ENCODE data around the gene PON2. TPM values are rescaled to one million over a fixed set of nuclear protein-coding genes. Genes with fewer than 3 reads are reported as not detected.

The PON2 gene
- total RNA-seq, 2 donors from 2014 or later, result 4.4 to 6.9 TPM

DNA sequence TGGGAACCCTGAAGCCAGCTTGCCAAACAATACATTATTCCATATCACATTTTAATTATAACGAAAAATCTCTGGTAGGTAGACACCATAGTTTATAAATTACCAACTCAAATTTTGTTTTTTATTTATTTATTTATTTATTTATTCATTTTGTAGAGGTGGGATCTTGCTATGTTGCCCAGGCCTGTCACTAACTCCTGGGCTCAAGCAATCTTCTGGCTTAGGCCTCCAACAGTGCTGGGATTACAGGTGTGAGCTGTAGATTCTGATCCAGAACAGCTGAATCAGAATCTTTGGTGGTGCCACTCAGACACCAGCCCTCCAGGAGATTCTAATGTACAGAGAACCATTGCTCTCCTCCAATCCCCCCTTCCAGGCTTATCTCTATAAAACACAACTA lies 1.7 kb downstream of the PON2 start:
- H3K4me1 Mint-ChIP-seq (ENCODE audit: low read depth), result peaks cover 18% of the 10 kb centered on the region
- ATAC-seq (replicated peaks in 1 of 2), result no peak
- H3K27me3 Mint-ChIP-seq (ENCODE audit: low read depth), result no peaks in the 10 kb centered on the region
- no peak for DNase-seq
- H3K4me3 Mint-ChIP-seq, result no peak overlapping the region
- H3K27ac Mint-ChIP-seq, result no peak overlapping the region
- no peaks in the 10 kb centered on the region for H3K36me3 Mint-ChIP-seq (ENCODE audit: insufficient read depth in 2 of 2)
- H3K9me3 Mint-ChIP-seq, result no peaks in the 10 kb centered on the region

DNA sequence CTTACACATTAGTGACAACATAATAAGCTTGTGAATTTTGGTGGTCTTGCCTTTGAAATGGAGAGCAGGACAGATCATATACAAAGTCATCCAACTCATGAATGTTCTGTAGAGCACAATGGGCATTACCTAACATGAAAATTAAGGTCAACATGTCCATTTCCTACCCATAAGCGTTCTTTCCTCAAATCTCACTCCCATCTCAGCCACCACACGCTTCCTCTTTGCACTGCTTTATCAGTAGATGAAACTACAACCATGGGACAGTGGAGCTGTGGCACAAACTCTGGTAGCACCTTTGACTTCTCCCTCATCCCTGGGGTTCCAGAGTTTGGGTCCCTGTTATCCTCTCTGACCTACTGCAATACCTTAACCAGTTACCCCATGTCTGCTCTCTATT lies 2.2 kb downstream of the PON2 start:
- Mint-ChIP-seq H3K4me1 (ENCODE audit: low read depth) (peaks cover 18% of the 10 kb centered on the region), H3K4me3 (no peak overlapping the region), H3K27me3 (ENCODE audit: low read depth) (no peaks in the 10 kb centered on the region), H3K36me3 (ENCODE audit: insufficient read depth in 2 of 2) (no peaks in the 10 kb centered on the region), H3K9me3 (no peaks in the 10 kb centered on the region), H3K27ac (no peak overlapping the region)
- DNase-seq (no peak), ATAC-seq (replicated peaks in 1 of 2) (no peak)

DNA sequence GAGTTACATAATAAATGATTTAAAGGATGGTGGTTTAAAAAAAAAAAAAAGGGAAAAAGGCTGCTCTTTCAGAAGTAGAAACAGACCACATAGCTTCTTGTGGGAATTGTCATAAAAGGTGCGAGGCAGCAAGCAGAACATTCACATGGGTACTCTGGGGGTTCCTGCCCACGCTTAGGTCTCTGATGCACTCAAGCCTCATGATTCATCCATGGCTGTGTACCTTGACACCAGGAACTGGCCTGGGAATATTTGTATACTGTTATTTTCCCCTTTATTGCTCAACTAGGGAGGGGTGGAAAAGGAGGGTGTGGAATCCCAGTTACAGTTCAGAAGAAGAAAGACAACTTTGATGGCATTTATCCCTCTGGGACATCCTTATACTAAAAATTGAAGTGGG lies 4.0 kb downstream of the PON2 start:
- Mint-ChIP-seq H3K27me3 (ENCODE audit: low read depth) (no peaks in the 10 kb centered on the region), H3K4me3 (no peak overlapping the region), H3K36me3 (ENCODE audit: insufficient read depth in 2 of 2) (no peaks in the 10 kb centered on the region), H3K9me3 (no peaks in the 10 kb centered on the region), H3K27ac (no peak overlapping the region), H3K4me1 (ENCODE audit: low read depth) (peaks cover 18% of the 10 kb centered on the region)
- ATAC-seq (replicated peaks in 1 of 2) (no peak), DNase-seq (no peak)

DNA sequence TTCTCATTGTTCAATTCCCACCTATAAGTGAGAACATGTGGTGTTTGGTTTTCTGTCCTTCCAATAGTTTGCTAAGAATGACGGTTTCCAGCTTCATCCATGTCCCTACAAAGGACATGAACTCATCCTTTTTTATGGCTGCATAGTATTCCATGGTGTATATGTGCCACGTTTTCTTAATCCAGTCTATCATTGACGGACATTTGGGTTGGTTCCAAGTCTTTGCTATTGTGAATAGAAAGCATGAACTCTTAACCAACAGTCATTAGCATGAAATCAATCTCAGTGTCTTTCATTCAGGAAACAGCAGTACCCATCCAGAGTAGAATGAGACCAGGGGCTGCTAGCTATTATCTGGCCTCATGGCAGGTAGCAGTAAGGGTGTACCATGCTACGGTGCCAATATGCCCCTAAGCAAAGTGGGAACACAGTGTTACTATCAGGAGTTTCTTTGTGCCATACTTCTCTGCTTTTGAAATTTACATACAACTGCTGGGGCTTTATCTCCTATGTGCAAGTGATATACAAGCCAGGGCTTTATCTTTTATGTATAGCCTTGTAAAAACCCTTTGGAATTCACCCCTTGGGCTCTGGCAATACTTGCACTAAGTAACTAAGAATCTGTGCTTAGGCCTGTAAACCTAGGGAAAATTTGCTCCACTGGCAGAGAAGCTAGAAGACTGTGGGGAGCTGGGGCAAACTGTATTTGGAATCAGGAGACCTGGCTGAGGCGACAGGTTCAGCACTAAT lies 5.4 kb downstream of the PON2 start:
- H3K36me3 Mint-ChIP-seq (ENCODE audit: insufficient read depth in 2 of 2), result no peaks in the 10 kb centered on the region

DNA sequence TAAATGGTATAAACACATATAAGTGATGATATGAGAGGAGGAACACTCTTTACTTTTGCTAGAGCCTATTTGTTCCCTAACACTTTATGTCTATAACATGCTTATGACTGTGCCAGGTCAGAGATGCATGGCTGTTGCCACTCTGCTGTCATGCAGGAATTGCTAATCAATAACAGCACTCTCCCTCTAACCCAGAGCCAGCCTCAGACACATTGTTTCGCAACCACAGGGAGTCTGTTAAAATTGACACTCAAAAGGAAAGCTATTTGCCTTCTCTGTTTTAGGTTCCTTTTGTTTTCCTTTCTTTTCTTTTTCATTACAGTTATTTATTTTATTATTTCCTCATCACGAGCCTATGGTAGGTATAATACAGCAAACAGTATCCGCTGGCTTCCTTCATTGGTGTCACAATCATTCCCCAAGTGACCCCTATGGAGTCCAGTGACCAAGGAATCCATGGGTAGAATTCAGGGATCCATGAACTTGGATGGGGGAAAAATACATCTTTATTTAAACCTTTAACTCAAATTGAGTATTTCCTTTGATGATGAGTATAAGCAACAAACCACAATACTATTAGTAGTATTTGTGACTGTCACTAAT lies 6.8 kb downstream of the PON2 start:
- no peak overlapping the region for H3K27ac Mint-ChIP-seq
- H3K4me1 Mint-ChIP-seq (ENCODE audit: low read depth), result no peaks in the 10 kb centered on the region
- no peak for DNase-seq
- H3K36me3 Mint-ChIP-seq (ENCODE audit: insufficient read depth in 2 of 2), result peaks cover 0 to 3% of the 10 kb centered on the region in 2 donors
- H3K9me3 Mint-ChIP-seq, result no peaks in the 10 kb centered on the region
- no peak overlapping the region for H3K4me3 Mint-ChIP-seq
- ATAC-seq (replicated peaks in 1 of 2), result no peak
- no peaks in the 10 kb centered on the region for H3K27me3 Mint-ChIP-seq (ENCODE audit: low read depth)

More for the DNA sequence above, 5.4 kb downstream of the PON2 start:
- DNase-seq, result no peak
- peaks cover 10% of the 10 kb centered on the region for H3K4me1 Mint-ChIP-seq (ENCODE audit: low read depth)
- no peaks in the 10 kb centered on the region for H3K27me3 Mint-ChIP-seq (ENCODE audit: low read depth)
- no peaks in the 10 kb centered on the region for H3K9me3 Mint-ChIP-seq
- H3K27ac Mint-ChIP-seq, result no peak overlapping the region
- H3K4me3 Mint-ChIP-seq, result no peak overlapping the region
- ATAC-seq (replicated peaks in 1 of 2), result no peak

DNA sequence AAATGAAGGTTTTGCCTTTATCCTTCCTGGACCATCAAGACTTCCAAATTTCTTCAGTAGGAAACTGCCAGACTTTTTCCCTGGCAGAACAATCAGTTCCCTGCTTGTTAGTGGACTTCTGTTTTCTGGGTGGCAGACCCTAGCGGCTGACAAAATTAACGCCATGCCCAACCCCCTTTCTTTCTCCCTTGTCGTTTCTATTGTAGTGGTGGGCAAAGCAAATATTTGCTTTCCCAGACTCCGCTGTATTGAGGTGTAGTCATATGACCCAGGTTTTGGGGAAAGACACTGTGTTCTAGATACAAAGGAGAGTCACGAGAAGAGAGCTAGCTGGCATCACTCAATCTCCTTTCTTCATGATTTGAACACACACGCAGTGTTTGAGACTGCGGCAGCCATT lies 7.7 kb downstream of the PON2 start:
- Mint-ChIP-seq H3K27ac (no peak overlapping the region), H3K4me3 (no peak overlapping the region), H3K9me3 (no peaks in the 10 kb centered on the region), H3K4me1 (ENCODE audit: low read depth) (no peaks in the 10 kb centered on the region), H3K27me3 (ENCODE audit: low read depth) (no peaks in the 10 kb centered on the region), H3K36me3 (ENCODE audit: insufficient read depth in 2 of 2) (peaks cover 0 to 3% of the 10 kb centered on the region in 2 donors)
- DNase-seq (no peak), ATAC-seq (replicated peaks in 1 of 2) (no peak)

DNA sequence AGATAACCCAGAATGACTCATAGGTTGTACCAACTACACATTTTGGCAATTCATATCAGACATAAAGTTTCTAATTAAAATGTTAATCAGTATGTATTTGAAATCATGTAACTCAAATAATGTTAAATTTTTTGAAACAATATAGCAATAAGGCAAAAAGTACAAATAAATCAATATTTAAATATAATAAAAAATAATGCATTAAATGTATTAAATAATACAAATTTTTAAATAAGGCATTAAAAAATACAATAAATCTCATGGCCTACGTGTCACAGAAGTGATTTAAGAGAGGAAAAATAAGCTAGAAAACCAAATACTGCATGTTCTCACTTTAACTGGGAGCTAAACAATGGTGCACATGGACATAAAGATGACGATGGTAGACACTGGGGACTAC lies 9.1 kb downstream of the PON2 start:
- H3K4me1 Mint-ChIP-seq (ENCODE audit: low read depth), result peaks cover 7% of the 10 kb centered on the region
- H3K4me3 Mint-ChIP-seq, result no peak overlapping the region
- H3K9me3 Mint-ChIP-seq, result no peaks in the 10 kb centered on the region
- no peaks in the 10 kb centered on the region for H3K27me3 Mint-ChIP-seq (ENCODE audit: low read depth)
- H3K36me3 Mint-ChIP-seq (ENCODE audit: insufficient read depth in 2 of 2), result peaks cover 0 to 3% of the 10 kb centered on the region in 2 donors
- DNase-seq, result no peak
- no peak for ATAC-seq (replicated peaks in 1 of 2)
- H3K27ac Mint-ChIP-seq, result no peak overlapping the region

DNA sequence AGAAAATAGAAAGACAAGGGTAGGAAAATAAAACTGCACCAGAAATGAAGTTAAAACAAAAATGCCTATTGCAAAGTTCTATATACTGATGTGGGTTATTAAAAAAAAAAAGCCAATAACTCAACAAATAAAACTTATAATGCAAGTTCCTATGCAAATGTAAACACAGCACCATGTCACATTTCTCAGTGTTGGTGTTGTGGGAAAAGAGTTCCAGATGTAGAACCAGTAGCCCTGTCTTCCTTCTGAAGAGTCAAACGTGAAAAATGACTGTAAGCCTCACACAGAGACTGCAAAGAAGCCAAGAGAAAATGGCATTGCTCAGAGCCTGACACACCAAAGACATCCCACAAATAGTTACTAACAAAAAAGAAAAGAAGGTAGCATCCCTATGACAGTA lies 10.1 kb downstream of the PON2 start:
- H3K27ac Mint-ChIP-seq, result no peak overlapping the region
- H3K4me1 Mint-ChIP-seq (ENCODE audit: low read depth), result peaks cover 7% of the 10 kb centered on the region
- H3K27me3 Mint-ChIP-seq (ENCODE audit: low read depth), result no peaks in the 10 kb centered on the region
- no peak for ATAC-seq (replicated peaks in 1 of 2)
- peaks cover 0 to 3% of the 10 kb centered on the region in 2 donors for H3K36me3 Mint-ChIP-seq (ENCODE audit: insufficient read depth in 2 of 2)
- no peaks in the 10 kb centered on the region for H3K9me3 Mint-ChIP-seq
- H3K4me3 Mint-ChIP-seq, result no peak overlapping the region
- no peak for DNase-seq

DNA sequence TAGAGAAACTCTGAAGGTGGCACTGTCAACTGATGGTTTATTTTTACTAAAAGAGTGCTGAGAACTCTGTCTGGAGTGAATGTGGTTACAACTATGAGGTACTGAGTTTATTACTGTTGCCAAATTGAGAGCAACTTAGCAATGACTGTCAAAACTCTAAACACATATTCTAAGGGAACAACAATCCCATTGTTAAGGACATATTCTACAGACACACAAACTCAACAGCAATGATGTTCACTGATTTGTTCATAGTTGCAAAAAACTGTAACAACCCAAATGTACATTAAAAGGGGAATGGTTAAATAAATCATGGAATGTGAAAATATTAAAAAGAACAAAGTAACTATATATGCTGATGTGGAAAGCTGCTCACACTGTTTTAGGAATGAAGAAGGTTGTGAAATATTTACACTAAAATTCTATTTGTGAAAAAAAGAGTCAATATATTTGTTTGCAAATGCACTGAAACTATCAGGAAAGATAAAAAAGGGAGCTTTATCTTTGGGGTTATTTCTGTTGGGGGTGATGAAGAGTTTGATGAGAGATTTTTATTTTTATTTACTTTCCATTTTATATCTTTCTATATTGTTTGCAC lies 12.9 kb downstream of the PON2 start:
- Mint-ChIP-seq H3K9me3 (no peaks in the 10 kb centered on the region), H3K36me3 (ENCODE audit: insufficient read depth in 2 of 2) (peaks cover 0 to 3% of the 10 kb centered on the region in 2 donors), H3K27ac (no peak overlapping the region), H3K4me3 (no peak overlapping the region), H3K4me1 (ENCODE audit: low read depth) (peaks cover 7% of the 10 kb centered on the region), H3K27me3 (ENCODE audit: low read depth) (no peaks in the 10 kb centered on the region)
- no peak for DNase-seq
- no peak for ATAC-seq (replicated peaks in 1 of 2)

DNA sequence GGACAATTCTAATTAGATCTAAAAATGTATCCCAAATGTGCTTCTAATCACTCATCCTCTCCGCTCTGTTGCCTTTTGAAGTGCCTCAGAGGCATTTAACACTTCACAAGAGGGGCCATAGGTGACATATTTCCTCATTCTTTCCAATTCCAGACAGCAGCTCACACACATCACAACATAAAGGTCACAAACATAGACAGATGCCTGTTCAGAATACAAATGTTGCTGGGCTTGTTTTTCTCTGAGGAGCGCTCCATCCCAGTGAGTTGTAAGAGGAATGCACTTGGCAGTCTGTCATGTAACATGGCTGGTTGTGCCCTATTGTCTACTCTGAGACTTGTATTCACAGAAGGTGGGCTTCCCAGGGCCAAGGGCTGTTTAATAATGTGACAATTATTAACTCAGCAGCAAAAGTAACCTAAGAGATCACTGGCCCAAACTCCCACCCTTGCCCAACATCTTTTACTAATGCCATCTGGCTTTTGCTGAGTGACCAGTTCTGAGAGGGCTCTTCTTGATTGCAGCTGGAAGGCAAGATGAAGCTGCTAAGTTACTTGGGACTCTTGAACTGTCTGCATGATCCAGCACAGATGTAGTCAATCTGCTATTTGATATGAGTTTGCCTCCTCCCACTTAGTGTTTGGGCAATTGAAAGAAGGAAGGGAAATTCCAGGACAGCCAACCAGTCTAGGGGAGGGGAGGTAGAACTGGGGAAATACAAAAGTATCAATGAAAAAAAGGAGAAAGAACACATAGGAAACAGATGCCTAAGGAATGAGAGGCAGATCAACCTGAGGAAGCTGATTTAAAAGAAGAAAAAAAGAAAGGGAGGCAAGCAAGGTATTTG lies 13.6 kb downstream of the PON2 start:
- no peak for ATAC-seq (replicated peaks in 1 of 2)

DNA sequence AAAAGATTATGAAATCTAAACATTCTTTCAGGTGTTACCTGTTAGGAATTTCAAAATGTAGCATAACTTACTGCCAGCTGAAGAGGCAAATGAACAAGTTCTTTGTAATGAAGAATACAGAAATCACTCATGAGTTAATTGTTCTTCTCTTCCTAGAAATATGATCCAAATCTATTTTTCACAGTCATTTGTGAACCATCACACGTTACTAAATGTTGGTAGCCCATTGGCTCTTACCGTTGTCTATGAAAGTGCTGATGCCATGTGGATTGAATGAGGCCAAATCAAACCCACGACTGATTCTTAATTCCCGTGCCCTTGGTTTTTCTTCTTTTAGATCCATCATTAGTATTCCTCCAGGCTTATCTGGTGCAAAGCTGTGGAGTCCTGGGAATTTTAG lies 22.8 kb downstream of the PON2 start:
- peak in 1 of 2 donors; percentile 24 for ATAC-seq (replicated peaks in 1 of 2)
- Mint-ChIP-seq H3K27ac (no peak overlapping the region), H3K4me3 (no peak overlapping the region), H3K27me3 (ENCODE audit: low read depth) (no peaks in the 10 kb centered on the region), H3K36me3 (ENCODE audit: insufficient read depth in 2 of 2) (no peaks in the 10 kb centered on the region), H3K9me3 (no peaks in the 10 kb centered on the region), H3K4me1 (ENCODE audit: low read depth) (no peaks in the 10 kb centered on the region)
- no peak for DNase-seq

More for the DNA sequence above, 13.6 kb downstream of the PON2 start:
- Mint-ChIP-seq H3K4me1 (ENCODE audit: low read depth) (peaks cover 7% of the 10 kb centered on the region), H3K4me3 (no peak overlapping the region), H3K27ac (no peak overlapping the region), H3K36me3 (ENCODE audit: insufficient read depth in 2 of 2) (peaks cover 0 to 3% of the 10 kb centered on the region in 2 donors), H3K27me3 (ENCODE audit: low read depth) (no peaks in the 10 kb centered on the region), H3K9me3 (no peaks in the 10 kb centered on the region)
- no peak for DNase-seq

DNA sequence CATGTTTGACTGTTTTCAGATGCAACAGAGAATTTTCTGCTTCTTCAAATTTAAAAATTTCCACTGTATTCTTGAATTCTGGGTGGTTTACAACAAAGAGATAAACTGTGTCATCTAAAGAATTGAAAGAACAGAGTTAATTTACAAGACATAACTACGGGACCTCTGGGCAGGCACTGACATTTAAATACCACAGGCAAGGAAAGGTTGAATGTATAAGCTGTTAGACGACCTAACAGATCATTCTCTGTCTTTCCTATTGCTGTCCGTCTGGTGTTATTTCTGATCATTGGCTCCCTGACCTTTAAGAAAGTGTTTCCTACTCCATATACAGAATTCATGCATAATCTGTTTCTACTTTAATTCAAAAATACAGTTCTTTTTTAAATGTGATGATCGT lies 23.2 kb downstream of the PON2 start:
- H3K27me3 Mint-ChIP-seq (ENCODE audit: low read depth), result no peaks in the 10 kb centered on the region
- H3K4me1 Mint-ChIP-seq (ENCODE audit: low read depth), result no peaks in the 10 kb centered on the region
- ATAC-seq (replicated peaks in 1 of 2) (no peak), DNase-seq (no peak)
- no peaks in the 10 kb centered on the region for H3K36me3 Mint-ChIP-seq (ENCODE audit: insufficient read depth in 2 of 2)
- H3K27ac Mint-ChIP-seq, result no peak overlapping the region
- no peak overlapping the region for H3K4me3 Mint-ChIP-seq
- no peaks in the 10 kb centered on the region for H3K9me3 Mint-ChIP-seq

DNA sequence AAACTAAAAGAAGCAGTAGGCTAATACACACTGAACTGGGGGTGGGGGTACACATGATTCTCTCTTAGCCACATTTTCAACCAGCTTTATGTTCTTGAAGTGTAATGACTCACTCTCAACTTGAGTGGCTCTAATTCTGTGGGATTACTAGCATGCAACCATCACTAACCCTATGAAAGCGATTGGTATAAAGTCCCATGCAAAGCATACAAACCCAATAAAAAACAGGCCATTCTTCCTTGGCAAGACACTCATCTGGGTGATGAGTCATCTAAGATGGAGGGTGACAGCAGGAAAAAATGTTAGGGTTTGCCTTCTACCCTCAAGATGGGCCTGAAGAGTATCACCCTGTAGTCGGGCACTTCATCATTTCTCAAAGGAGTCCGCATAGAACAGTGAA lies 23.8 kb downstream of the PON2 start:
- Mint-ChIP-seq H3K4me1 (ENCODE audit: low read depth) (no peaks in the 10 kb centered on the region), H3K4me3 (no peak overlapping the region), H3K27ac (no peak overlapping the region), H3K9me3 (no peaks in the 10 kb centered on the region), H3K27me3 (ENCODE audit: low read depth) (no peaks in the 10 kb centered on the region), H3K36me3 (ENCODE audit: insufficient read depth in 2 of 2) (no peaks in the 10 kb centered on the region)
- ATAC-seq (replicated peaks in 1 of 2) (peak; percentile 49 to 87), DNase-seq (no peak)

Data from activated T-cell treated with anti-CD3 and anti-CD28 coated beads, Interleukin-2, amount 50 U/mL, for 72 hours (primary cell).